SU-DHL-6 (cell line): Measurements from ENCODE around the gene TMA7.

Experiments
- H2AFZ ChIP-seq: fragments of 200-600 bp; sonication (generic); 2 replicates; pipeline ENCODE4 v1.6.1; 2014; ENCODE audit warnings: low read depth, mild to moderate bottlenecking, moderate library complexity, mixed read lengths, antibody characterized with exemption, low read length; ENCODE audit not compliant: severe bottlenecking
- H3F3A ChIP-seq: fragments of 200-600 bp; shearing (Covaris generic); 2 replicates; pipeline ENCODE4 v1.6.0; 2016; ENCODE audit warnings: antibody characterized with exemption, mild to moderate bottlenecking; ENCODE audit not compliant: insufficient read depth
- H3K27ac ChIP-seq: fragments of 200-600 bp; sonication (generic); 2 replicates; pipeline ENCODE4 v1.5.1; 2016; ENCODE audit warnings: low read depth, mild to moderate bottlenecking, low read length, moderate library complexity, mixed read lengths
- H3K27me3 ChIP-seq: fragments of 200-600 bp; sonication (generic), shearing (Covaris generic); 2 replicates; pipeline ENCODE4 v1.6.0; 2014; ENCODE audit warnings: mild to moderate bottlenecking, low read length
- H3K36me3 ChIP-seq: fragments of 200-600 bp; sonication (generic); 2 replicates; pipeline ENCODE4 v1.6.1; 2014; ENCODE audit warnings: mild to moderate bottlenecking, low read length, mixed read lengths
- H3K4me2 ChIP-seq: fragments of 300-600, 200-600 bp; shearing (Covaris generic), sonication (generic); 2 replicates; pipeline ENCODE4 v1.6.0; 2014; ENCODE audit warnings: low read length, low read depth, mild to moderate bottlenecking; ENCODE audit not compliant: poor library complexity, severe bottlenecking
- H3K4me3 ChIP-seq: fragments of 200-600 bp; sonication (generic); 2 replicates; pipeline ENCODE4 v1.5.1; 2014; ENCODE audit warnings: antibody characterized with exemption, low read length, mild to moderate bottlenecking, mixed read lengths; ENCODE audit not compliant: insufficient read depth, poor library complexity, severe bottlenecking
- H3K79me2 ChIP-seq: fragments of 200-600 bp; sonication (generic); 2 replicates; pipeline ENCODE4 v1.6.1; 2014; ENCODE audit warnings: mild to moderate bottlenecking, low read length, moderate library complexity; ENCODE audit not compliant: insufficient read depth
- H3K9ac ChIP-seq: fragments of 200-600 bp; sonication (generic); 2 replicates; pipeline ENCODE4 v1.7.0; 2014; ENCODE audit warnings: mild to moderate bottlenecking, low read length
- H3K9me2 ChIP-seq: fragments of 200-600 bp; sonication (generic); replicated peaks from 2 replicates; pipeline ENCODE4 v1.6.1; 2014; ENCODE audit warnings: low read length; ENCODE audit not compliant: insufficient read depth
- H3K9me3 ChIP-seq: fragments of 200-600 bp; sonication (generic); 2 replicates; pipeline ENCODE4 v1.6.1; 2014; ENCODE audit warnings: low read length, mixed read lengths; ENCODE audit not compliant: insufficient read depth
- H4K20me1 ChIP-seq: fragments of 200-600 bp; sonication (generic); 2 replicates; pipeline ENCODE4 v1.6.1; 2014; ENCODE audit warnings: low read depth, mild to moderate bottlenecking, antibody characterized with exemption, low read length, moderate library complexity, mixed read lengths
- EZH2phosphoT487 ChIP-seq: fragments of 200-600 bp; sonication (generic), shearing (Covaris generic); conservative IDR thresholded peaks from 2 replicates; pipeline ENCODE4 v1.6.1; 2018; ENCODE audit warnings: mild to moderate bottlenecking, antibody characterized with exemption, low read length, moderate library complexity, mixed read lengths
- TF ChIP-seq, protein P1 (sequence below): fragments of 200-600 bp; sonication (generic); IDR thresholded peaks from one replicate; pipeline ENCODE4 v1.5.1; 2017; ENCODE audit warnings: antibody characterized with exemption, mild to moderate bottlenecking, low read length, moderate library complexity; ENCODE audit not compliant: insufficient read depth, poor library complexity, severe bottlenecking

TMA7 gene

GRCh38 chr3:48411041-48411588, 28.9 kb upstream of the TMA7 start:
- H3K9me3 ChIP-seq, result no peaks in the 10 kb centered on the region
- H3K4me3 ChIP-seq, result no peak overlapping the region
- H3F3A ChIP-seq, result no peaks in the 10 kb centered on the region
- H3K9me2 ChIP-seq, result no peaks in the 10 kb centered on the region
- no peaks in the 10 kb centered on the region for H4K20me1 ChIP-seq
- no peaks in the 10 kb centered on the region for H3K27me3 ChIP-seq
- no peaks in the 10 kb centered on the region for H3K36me3 ChIP-seq
- TF ChIP-seq, protein P1, sequence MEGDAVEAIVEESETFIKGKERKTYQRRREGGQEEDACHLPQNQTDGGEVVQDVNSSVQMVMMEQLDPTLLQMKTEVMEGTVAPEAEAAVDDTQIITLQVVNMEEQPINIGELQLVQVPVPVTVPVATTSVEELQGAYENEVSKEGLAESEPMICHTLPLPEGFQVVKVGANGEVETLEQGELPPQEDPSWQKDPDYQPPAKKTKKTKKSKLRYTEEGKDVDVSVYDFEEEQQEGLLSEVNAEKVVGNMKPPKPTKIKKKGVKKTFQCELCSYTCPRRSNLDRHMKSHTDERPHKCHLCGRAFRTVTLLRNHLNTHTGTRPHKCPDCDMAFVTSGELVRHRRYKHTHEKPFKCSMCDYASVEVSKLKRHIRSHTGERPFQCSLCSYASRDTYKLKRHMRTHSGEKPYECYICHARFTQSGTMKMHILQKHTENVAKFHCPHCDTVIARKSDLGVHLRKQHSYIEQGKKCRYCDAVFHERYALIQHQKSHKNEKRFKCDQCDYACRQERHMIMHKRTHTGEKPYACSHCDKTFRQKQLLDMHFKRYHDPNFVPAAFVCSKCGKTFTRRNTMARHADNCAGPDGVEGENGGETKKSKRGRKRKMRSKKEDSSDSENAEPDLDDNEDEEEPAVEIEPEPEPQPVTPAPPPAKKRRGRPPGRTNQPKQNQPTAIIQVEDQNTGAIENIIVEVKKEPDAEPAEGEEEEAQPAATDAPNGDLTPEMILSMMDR, result no peak
- no peak for TF ChIP-seq EZH2phosphoT487
- no peak overlapping the region for H3K4me2 ChIP-seq
- no peak overlapping the region for H2AFZ ChIP-seq
- H3K79me2 ChIP-seq, result no peaks in the 10 kb centered on the region
- H3K9ac ChIP-seq, result no peak overlapping the region
- no peak overlapping the region for H3K27ac ChIP-seq

- Histone ChIP-seq H3K27me3 (no peaks in the 10 kb centered on the region), H3F3A (no peaks in the 10 kb centered on the region), H3K4me3 (no peak overlapping the region), H3K4me2 (no peak overlapping the region), H2AFZ (no peak overlapping the region), H3K9me2 (no peaks in the 10 kb centered on the region), H4K20me1 (no peaks in the 10 kb centered on the region), H3K79me2 (no peaks in the 10 kb centered on the region), H3K9me3 (no peaks in the 10 kb centered on the region), H3K36me3 (no peaks in the 10 kb centered on the region), H3K9ac (no peak overlapping the region), H3K27ac (no peak overlapping the region)
- no peak for TF ChIP-seq EZH2phosphoT487
- TF ChIP-seq, protein P1, result no peak
Measured at GRCh38 chr3:48411606-48412374, 28.3 kb upstream of the TMA7 start.

GRCh38 chr3:48412375-48413001, 27.6 kb upstream of the TMA7 start:
- Histone ChIP-seq H3K4me2 (no peak overlapping the region), H3K27me3 (no peaks in the 10 kb centered on the region), H3K27ac (no peak overlapping the region), H3F3A (no peaks in the 10 kb centered on the region), H3K9me2 (no peaks in the 10 kb centered on the region), H2AFZ (no peak overlapping the region), H3K9ac (no peak overlapping the region), H4K20me1 (no peaks in the 10 kb centered on the region), H3K9me3 (no peaks in the 10 kb centered on the region), H3K36me3 (no peaks in the 10 kb centered on the region), H3K79me2 (no peaks in the 10 kb centered on the region), H3K4me3 (no peak overlapping the region)
- TF ChIP-seq, protein P1, result no peak
- TF ChIP-seq EZH2phosphoT487, result no peak
